ENCODE measurements around the gene GSK3A. TPM values are rescaled to one million over a fixed set of nuclear protein-coding genes. Genes with fewer than 3 reads are reported as not detected.

GSK3A gene
- total RNA-seq, 1 experiment from 2014 or later = 25.7 TPM

DNA sequence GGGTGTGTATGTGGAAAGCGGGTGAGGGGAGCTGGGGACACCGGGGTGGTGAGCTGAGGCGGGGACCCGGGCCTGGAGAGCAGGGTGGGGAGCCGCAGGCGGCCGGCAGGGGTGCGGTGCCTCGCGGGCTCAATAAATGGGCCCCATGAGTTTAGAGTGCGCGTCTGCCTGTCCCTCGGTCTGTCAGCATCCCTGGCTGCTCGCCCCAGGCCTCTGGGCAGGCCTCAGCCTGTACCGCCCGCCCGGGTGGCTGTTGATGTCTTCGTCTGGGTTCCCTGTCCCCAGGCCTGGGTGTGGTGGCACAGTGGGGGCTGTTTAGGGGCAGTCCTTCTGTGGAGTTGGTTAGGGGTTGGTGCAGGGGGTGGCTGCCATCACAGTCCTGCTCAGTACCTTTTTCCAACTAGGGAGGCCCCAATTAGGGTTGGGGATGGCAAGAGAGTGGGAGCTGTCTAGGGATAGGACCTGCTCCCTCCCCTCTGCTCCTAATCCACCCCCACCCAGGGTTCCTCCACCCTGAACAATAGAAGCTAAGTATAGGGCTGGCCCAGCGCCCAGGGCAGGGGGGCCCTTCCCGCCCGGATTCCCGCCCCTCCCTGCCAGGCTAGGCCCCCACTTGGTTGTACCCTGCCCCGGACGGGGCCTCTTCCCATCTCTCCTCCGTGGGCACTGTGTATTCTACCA, 38.9 kb upstream of the GSK3A start:
- DNase-seq (ENCODE audit: low spot score) = peak; percentile 57

DNA sequence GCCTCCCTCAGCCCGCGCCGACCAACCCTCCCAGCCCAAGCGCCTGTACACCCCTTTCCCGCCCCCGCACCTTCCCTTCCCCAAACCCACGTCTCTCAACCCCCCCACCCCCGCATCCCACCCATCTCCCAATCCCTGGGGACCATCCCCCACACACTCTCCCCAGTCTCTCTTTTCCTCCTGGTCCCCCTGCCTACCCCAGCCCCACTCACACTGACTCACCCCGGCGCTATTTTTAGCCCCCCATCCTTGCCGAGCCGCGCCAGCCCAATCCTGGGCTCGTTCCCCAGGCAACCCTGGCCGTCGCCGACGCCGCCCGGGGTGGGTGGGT, 38.4 kb upstream of the GSK3A start:
- DNase-seq (ENCODE audit: low spot score) = peak; percentile 72

DNA sequence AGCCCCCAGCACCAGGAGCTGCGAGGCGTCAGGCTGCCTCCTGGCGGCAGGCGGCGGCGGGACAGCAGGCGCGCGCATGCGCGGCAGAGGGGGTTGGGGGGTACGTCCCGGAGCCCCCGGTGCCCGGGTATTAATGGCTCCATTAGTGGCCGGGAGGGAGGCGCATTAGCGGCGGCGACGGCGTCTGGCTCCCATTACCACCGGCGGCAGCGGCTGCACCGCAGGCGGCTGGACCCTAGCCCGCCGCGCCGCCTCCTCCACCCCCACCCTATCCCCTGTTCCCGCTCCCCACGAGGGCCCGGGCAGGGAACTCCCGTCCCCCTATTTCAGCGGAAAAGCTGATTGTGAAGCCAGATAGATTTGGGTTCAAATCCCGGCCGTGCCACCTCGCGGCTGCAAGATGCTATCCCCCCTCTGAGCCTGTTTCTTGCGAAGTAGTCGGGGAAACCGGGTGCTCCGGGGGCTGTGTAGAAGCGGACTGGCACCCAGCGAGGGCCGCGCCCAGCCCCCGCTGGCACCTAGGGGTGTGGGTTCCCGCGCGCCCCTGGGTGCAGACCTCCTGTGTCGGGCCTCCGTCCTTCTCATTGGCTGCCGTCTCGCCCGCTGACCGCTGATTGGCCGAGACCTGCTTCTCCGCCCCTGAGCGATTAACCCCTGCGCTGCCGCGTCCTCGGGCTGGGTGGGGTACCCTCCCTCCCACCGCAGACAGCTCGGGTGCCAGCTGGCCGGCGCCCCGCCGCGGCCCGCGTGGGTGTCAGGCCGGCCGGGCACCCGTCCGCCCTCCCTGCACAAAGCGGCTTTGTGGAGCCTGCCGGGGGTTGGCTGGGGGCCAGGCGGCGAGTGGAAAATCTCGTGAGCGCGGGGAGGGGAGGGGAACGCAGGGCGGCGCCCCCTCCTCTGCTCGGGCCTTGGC, 37.8 kb upstream of the GSK3A start:
- peak; percentile 94 for DNase-seq (ENCODE audit: low spot score)

DNA sequence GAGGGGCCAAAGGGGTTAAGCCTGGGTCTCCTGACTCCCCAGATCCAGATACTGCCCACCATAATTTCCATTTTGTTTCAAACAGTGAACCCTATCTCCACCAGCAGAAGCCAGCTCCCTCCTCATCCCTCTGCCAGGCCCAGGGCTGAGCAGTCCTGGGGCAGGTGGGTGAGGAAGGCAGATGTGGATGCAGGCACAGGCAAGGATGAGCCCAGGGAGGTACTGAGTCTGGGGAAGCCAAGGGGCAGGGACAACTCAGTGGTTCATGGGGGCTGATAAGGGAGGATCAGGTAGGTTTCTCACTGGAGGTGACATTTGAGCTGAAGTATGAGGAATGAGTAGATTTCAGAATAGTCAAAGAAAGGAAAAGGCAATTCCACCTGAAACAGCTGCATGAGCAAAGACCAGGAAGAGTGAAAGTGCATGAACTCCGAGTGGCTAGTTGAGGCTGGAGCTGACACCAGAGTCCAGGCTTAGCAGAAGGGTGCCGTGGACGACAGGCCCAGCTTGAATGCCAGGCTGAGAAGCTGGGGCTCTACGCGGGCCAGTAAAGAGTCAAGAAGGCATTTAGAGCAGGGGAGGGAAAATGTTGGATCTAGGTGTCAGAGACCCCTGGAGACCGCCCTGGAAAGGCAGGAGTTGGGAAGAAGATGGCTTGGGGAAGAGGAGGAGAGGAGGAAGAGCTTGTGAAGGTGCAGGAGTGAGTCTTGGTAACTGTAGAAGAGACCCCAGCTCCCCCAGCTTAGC, 36.9 kb upstream of the GSK3A start:
- DNase-seq (ENCODE audit: low spot score) = no peak

DNA sequence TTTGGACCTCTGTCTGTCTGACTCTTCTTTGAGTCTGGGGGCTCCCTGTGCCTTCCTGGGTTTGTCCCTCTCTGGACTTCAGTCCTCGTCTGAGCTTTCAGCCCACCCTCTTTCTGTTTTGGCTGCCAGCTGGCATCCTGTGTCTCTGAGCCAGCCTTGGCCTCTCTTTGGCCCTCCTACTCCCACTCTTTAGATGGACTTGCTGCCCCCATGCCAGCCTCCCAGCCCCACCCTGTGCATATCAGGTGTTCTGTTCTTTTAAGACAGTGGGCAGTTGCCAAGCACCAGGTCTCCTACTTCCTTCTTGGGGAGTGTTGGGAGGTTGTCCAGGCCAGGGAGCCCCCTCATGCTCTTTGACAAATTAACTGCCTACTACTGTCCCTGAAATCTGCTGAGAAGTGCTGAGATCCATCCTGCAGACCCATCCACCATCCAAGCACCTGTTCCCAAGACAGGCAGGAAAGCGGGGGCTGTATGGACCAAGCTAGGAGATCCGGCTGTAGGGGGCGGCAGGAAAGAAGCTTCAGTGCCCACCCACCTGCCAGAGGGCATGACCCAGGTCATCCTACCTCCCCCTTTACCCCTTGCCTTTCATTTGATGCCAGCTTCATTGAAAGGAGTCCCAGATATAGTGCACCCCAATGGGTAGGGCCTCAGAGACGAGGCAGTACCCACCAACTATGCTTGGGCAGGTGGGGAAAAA, 36.2 kb upstream of the GSK3A start:
- DNase-seq (ENCODE audit: low spot score) = no peak

DNA sequence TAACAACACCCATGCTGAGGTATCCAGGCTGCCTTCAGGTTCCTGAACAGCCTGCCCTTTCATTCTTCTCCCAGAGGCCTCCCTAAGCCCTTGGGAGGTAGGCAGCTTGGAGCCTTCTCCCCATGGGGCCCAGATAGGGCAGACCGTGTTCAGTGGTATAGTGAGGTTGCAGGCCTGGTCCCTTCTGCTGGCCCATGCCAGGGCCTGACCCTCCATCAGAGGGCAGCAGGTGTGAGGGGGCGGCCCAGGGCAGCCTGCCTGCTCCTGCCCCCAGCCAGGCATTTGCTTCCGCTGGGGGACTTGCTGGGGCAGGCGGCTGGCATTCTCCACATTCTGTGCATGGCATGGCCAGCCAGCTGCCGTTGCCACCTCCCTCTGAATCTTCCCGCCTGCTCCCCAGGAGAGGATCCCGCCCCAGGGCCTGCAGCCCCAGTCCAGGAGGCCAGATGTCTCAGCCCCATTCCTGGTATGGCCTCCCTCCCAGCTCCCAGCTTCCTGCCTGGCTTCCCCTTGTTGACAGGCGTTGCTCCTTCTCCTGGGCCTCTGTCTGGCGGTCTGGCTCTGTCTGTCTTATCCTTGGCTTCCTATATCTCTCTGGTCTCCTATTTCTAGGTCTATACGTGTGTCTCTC, 35.5 kb upstream of the GSK3A start:
- DNase-seq (ENCODE audit: low spot score) = peak; percentile 78

DNA sequence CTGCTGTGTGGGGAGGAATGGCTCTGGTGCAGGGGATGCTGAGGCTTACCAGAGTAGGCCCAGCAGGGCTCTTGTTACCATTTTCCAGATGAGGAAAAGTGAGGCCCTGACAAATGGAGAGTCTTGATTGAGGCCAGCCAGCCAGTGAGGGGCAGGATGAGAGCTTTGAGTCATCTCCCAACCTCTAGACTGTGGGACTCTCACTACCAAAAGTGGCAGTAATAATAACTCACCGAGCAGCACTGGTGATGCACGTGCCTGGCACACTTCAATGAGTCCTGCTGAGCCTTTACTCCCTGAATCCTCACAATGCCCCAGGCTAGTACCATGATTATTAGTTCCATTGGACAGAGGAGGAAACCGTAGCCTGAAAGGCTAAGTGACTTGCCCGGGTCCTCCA, 34.4 kb upstream of the GSK3A start:
- peak; percentile 57 for DNase-seq (ENCODE audit: low spot score)

DNA sequence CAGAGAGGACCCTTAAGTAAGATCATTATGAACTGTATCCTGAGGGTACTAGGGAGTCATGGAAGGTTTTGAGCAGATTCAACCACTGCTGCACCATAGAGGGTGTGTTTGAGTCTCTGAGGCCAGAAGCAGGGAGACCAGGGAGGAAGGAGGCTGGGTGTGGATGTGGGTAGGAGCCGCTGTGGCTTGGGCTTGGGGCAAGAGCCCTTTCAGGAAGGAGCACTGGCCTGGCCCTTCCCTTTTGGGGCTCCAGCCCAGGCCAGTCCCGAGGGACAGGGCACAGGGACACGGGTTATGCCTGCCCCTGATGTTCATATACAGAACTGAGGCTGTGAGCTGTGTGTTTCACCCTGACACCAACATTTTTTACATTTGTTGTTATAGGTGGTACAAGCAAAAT, 33.9 kb upstream of the GSK3A start:
- DNase-seq (ENCODE audit: low spot score) = no peak

DNA sequence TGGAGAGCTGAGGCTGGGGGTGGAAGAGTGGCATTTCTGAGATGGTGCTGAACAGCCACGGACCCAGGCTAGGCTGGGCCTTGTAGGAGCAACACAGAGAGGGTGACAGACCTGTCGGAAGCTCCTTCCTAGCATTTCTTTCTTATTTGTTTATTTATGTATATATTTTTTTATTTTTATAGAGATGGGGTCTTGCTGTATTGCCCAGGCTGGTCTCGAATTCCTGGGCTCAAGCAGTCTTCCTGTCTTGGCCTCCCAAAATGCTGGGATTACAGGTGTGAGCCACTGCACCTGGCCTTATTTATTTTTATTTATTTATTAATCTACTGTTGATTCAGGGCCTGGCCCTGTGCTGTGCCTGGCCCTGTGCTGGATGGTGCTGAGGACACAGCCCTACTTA, 33.1 kb upstream of the GSK3A start:
- DNase-seq (ENCODE audit: low spot score) = no peak

DNA sequence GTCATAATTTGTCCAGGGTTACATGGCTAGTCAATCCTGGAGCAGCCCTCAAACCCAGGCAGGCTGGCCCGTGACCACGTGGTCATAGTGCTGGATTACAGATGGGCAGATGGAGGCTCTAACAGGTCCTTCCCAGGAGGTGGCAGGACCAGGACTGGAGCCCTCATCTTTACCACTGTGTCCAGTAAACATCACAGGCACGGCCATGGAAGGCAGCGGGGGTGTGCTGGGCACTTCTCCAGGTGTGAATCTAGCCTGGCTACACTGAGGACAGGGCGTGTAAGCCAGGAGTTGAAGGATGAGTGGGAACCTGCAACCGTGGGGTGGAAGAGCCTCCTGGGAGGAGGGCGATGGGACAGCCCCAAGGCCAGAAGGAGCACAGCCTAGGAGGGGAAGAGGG, 32.7 kb upstream of the GSK3A start:
- no peak for DNase-seq (ENCODE audit: low spot score)

DNA sequence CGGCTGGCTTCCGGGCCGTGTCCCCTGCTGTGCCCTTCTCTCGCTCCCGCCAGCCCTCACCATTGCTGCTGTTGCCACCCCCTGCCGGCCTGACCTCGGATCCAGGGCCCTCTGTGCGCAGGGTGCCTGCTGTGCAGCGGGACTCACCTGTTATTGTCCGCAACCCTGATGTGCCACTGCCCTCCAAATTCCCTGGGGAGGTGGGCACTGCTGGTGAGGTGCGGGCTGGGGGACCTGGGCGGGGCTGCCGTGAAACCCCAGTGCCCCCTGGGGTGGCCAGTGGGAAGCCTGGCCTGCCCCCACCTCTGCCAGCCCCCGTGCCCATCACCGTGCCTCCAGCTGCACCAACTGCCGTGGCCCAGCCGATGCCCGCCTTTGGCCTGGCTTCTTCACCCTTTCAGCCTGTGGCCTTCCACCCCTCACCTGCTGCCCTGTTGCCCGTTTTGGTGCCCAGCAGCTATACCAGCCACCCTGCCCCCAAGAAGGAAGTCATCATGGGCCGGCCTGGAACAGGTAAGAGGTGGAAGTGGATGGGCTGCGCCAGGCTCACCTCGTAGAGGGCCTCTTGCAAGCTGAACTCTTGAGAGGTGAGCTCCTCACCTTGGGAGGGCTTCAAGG, 31.8 kb upstream of the GSK3A start:
- DNase-seq (ENCODE audit: low spot score) = no peak

DNA sequence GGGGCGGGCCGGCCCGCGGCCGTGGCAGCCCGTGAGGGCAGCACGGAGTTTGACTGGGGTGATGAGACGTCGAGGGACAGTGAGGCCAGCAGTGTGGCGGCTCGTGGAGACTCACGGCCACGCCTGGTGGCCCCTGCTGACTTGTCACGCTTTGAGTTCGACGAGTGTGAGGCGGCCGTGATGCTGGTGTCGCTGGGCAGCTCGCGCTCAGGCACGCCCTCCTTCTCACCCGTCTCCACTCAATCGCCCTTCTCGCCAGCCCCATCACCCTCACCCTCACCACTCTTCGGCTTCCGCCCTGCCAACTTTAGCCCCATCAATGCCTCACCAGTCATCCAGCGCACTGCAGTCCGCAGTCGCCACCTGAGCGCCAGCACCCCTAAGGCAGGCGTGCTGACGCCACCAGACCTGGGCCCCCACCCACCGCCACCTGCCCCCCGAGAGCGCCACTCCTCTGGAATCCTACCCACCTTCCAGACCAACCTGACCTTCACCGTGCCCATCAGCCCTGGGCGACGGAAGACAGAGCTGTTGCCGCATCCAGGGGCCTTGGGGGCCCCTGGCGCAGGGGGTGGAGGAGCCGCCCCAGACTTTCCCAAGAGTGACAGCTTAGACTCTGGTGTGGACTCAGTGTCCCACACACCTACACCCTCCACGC, 31.1 kb upstream of the GSK3A start:
- no peak for DNase-seq (ENCODE audit: low spot score)

DNA sequence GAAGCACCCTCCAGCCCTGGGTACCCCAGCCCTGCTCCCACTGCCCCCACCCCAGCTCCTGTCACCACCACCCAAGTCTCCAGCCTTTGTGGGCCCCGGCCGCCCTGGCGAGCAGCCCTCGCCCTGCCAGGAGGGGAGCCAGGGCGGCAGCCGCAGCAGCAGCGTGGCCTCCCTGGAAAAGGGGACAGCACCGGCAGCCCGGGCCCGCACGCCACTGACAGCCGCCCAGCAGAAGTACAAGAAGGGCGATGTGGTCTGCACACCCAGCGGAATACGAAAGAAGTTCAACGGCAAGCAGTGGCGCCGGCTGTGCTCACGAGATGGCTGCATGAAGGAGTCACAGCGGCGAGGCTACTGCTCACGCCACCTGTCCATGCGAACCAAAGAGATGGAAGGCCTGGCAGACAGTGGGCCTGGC, 30.6 kb upstream of the GSK3A start:
- no peak for DNase-seq (ENCODE audit: low spot score)

DNA sequence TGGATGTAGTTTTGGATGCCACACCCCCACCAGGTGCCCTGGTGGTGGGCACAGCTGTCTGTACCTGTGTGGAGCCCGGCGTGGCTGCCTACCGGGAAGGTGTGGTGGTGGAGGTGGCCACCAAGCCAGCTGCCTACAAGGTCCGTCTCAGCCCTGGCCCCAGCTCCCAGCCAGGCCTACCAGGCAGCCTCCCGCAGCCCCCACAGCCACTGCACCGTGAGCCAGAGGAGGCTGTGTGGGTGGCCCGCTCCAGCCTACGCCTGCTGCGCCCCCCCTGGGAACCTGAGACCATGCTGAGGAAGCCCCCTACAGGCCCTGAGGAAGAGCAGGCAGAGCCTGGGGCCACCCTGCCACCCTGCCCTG, 30.1 kb upstream of the GSK3A start:
- DNase-seq (ENCODE audit: low spot score) = no peak

DNA sequence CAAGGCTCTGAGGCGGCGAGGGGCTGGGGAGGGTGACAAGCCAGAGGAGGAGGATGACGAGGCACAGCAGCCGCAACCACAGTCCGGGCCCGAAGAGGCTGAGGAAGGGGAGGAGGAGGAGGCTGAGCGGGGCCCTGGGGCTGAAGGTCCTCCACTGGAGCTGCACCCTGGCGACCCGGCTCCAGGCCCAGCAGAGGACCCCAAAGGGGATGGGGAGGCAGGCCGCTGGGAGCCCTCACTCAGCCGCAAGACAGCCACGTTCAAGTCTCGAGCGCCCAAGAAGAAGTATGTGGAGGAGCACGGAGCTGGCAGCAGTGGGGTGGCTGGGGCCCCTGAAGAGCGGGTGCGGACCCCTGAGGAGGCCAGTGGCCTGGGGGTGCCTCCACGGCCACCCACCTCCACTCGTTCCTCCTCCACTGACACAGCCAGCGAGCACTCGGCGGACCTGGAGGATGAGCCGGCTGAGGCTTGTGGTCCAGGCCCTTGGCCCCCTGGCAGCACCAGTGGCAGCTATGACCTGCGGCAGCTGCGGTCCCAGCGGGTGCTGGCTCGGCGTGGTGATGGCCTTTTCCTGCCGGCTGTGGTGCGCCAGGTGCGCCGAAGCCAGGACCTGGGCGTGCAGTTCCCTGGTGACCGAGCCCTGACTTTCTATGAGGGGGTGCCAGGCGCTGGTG, 29.6 kb upstream of the GSK3A start:
- DNase-seq (ENCODE audit: low spot score) = no peak

DNA sequence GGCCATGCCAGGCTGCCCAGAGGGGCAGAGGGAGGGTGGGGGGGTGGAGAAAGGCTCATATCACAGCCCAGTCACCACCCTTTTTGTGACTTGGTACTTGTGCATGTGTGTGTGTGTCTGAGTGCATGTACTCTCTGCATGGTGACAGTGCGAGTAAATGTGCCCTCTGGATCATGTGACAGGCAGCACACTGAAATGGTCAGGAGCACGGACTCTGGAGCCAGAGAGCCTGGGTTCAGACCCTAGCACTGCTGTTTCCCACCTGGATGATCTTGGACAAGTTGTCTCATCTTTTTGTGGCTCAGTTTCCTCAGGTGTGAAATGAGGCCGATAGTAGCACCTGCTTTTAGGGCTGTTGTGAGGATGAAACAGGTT, 28.6 kb upstream of the GSK3A start:
- DNase-seq (ENCODE audit: low spot score) = no peak

DNA sequence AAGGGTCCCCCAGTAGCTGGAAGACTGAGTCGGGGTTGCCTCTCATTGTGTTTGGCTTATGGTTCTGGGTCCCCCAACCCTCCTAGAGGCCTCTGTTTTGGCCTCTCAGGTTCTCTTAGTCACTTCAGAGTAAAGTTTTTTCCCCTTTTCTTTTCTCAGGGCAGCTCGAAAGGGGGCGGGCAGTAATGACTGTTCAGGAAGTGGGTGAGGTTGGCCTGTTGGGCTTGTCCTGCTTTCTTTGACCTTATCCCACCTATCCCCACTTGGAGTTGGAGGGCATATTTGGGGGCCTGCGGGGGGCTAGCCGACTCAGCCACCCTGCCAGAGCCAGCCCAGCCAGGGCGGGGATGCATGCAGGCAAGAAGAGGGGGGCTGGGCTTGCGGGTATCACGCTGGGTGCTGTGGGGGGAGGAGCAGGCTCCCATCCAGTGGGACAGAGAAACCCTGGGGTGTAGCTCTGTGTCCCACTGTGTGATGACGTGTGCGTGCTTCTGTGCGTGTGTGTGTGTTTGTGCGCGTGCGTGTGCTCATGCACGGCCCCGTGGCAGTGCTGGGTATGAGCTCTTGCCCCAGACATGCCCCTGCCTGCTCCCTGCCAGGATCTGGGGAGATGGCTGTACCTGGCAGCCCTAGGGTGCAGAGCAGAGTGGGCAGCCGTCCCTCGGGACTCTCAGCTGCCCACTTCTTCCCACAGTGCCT, 28.1 kb upstream of the GSK3A start:
- peak; percentile 86 for DNase-seq (ENCODE audit: low spot score)

DNA sequence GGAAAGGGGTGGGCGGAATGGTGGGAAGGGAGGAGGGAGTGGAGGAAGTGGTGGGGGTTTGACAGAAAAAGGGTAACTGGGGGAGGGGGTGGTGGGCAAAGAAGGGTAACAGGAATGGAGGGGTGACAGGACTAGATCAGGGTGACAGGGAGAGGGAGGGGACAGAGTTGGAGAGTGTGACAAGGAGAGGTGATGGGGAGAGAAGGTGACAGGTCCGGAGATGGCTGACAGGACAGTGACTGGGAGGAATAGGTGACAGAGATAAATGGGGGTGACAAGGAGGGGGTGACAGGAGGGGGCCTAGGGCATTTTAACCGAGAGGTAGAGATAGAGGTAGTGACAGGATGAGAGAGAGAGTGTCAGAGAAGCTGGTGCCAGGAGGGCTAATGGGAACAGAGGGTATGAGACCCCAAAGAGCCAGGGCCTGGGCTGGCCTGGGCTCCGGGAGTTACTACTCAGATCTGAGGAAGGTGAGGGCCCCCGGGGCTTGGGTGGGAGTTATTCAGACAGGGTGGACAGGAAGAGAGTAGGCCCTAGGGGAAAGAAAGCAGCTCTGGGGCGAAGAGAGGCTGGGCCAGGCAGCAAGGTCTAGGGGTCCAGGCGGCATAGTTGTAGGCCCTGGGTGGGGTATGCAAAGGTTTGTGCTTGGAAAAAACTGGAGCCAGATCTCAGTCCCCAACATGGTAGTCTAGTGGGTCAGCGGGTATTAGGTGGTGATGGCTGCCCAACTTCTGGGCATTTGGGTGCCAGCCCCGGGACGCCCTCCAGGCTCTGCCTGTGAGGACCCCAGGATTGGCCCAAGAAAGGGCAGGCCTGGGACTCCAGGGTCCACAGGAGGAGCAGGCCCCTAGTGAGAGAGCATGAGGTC, 27.3 kb upstream of the GSK3A start:
- DNase-seq (ENCODE audit: low spot score) = no peak

Measured in A172 (cell line).